Activated B cell treated with CpG ODN at 0.5 μM for 24 hours (primary cell): ENCODE measurements around the gene RALGAPA2. TPM values are rescaled to one million over a fixed set of nuclear protein-coding genes. Genes with fewer than 3 reads are reported as not detected.

Source experiments
- ATAC-seq: fragments of 200-7000 bp; cut with Tn5 transposase; one replicate; pipeline ENCODE4 v1.10.0; 2021; ENCODE audit warnings: low read depth, mild to moderate bottlenecking, moderate library complexity
- CTCF ChIA-PET: fragments of 350-600 bp; sonication (Branson Sonifier 250); formaldehyde crosslinking; loops from one replicate; lab custom pipeline; 2021; ENCODE audit warnings: antibody characterized with exemption; lab: Charles Lee
- POLR2A ChIA-PET: fragments of 350-600 bp; sonication (Branson Sonifier 250); formaldehyde crosslinking; loops from one replicate; lab custom pipeline; 2021; ENCODE audit warnings: antibody characterized with exemption; lab: Charles Lee
- DNase-seq: peaks from one replicate; pipeline ENCODE4 v3.0.0; 2022
- H3K27ac Mint-ChIP-seq: one replicate; pipeline ENCODE4 v1.8.0; 2020; ENCODE audit warnings: mixed read lengths
- H3K27me3 Mint-ChIP-seq: one replicate; pipeline ENCODE4 v1.8.0; 2021; ENCODE audit warnings: mixed read lengths
- H3K36me3 Mint-ChIP-seq: one replicate; pipeline ENCODE4 v1.8.0; 2021; ENCODE audit warnings: low read depth, mixed read lengths
- H3K4me1 Mint-ChIP-seq: one replicate; pipeline ENCODE4 v1.8.0; 2021; ENCODE audit warnings: mixed read lengths
- H3K4me3 Mint-ChIP-seq: one replicate; pipeline ENCODE4 v1.8.0; 2020; ENCODE audit warnings: mild to moderate bottlenecking, mixed read lengths
- H3K9me3 Mint-ChIP-seq: one replicate; pipeline ENCODE4 v1.8.0; 2020; ENCODE audit warnings: mixed read lengths
- intact Hi-C: fragments of 100-400 bp; cut with micrococcal nuclease; formaldehyde crosslinking; loops from one replicate; pipeline ENCODE4 v1.15.1; 2024
- total RNA-seq: library from RNA; stranded (reverse); gene quantifications from 2 replicates; pipeline ENCODE4 v1.2.3, GENCODE V29; 2022
- TF ChIP-seq, protein P1 (sequence below): fragments of 200-600 bp; IDR thresholded peaks from one replicate; pipeline ENCODE4 v1.8.0; 2022; ENCODE audit warnings: antibody characterized with exemption, mild to moderate bottlenecking

RALGAPA2 gene
- total RNA-seq, 1 donor from 2014 or later = 19.2 TPM

DNA sequence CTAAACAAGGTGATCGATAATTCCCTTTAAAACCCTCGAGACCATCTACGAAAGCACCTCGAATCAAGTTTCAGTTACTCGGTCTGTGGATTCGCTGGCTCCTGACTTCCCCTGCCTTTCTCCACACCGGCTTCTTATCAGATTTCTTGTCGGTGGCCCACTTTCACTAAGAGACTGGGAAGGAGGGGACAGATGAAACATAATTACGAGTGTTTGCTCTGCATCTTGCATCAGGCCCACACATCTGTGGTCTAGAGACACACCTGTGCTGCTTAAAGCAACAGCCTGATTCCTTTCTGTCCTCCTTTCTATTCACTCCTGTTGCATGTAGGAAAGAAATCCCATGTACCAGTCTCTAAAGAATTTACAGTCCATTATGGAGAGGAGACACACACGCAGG is 306.8 kb downstream of the RALGAPA2 start:
- H3K9me3 Mint-ChIP-seq = no peaks in the 10 kb centered on the region
- H3K27me3 Mint-ChIP-seq = no peaks in the 10 kb centered on the region
- no peaks in the 10 kb centered on the region for H3K4me1 Mint-ChIP-seq
- intact Hi-C loops = no loop called here
- H3K4me3 Mint-ChIP-seq = no peak overlapping the region
- ATAC-seq (no peak), DNase-seq (no peak)
- H3K36me3 Mint-ChIP-seq = peaks cover 14% of the 10 kb centered on the region
- ChIA-PET CTCF (no interaction called here), POLR2A (no interaction called here)
- no peak overlapping the region for H3K27ac Mint-ChIP-seq
- TF ChIP-seq, protein P1, sequence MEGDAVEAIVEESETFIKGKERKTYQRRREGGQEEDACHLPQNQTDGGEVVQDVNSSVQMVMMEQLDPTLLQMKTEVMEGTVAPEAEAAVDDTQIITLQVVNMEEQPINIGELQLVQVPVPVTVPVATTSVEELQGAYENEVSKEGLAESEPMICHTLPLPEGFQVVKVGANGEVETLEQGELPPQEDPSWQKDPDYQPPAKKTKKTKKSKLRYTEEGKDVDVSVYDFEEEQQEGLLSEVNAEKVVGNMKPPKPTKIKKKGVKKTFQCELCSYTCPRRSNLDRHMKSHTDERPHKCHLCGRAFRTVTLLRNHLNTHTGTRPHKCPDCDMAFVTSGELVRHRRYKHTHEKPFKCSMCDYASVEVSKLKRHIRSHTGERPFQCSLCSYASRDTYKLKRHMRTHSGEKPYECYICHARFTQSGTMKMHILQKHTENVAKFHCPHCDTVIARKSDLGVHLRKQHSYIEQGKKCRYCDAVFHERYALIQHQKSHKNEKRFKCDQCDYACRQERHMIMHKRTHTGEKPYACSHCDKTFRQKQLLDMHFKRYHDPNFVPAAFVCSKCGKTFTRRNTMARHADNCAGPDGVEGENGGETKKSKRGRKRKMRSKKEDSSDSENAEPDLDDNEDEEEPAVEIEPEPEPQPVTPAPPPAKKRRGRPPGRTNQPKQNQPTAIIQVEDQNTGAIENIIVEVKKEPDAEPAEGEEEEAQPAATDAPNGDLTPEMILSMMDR = no peak

DNA sequence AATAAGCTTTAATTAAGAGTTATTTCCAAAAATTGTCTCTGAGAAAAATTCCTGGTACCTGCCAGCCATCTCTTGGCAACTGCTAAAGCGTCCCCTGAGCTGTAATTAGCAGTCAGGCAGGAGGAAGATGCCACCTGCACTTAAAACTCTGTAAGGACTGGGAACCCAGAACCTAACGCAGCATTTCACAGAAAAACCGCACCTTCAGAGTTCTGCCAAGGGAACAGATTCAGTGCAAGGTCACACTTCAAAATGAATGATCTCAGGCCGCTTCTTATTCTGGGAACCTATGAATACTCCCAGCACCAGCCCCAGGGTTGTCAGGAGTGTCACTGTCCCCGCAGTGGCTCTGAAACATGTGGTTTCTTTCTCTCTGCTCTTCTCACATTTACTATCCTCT is 307.8 kb downstream of the RALGAPA2 start:
- Mint-ChIP-seq H3K27ac (no peak overlapping the region), H3K4me3 (no peak overlapping the region), H3K36me3 (peaks cover 9% of the 10 kb centered on the region), H3K9me3 (no peaks in the 10 kb centered on the region), H3K27me3 (no peaks in the 10 kb centered on the region), H3K4me1 (no peaks in the 10 kb centered on the region)
- ChIA-PET CTCF (no interaction called here), POLR2A (no interaction called here)
- no peak for ATAC-seq
- TF ChIP-seq, protein P1 = no peak
- intact Hi-C loops = no loop called here
- no peak for DNase-seq

DNA sequence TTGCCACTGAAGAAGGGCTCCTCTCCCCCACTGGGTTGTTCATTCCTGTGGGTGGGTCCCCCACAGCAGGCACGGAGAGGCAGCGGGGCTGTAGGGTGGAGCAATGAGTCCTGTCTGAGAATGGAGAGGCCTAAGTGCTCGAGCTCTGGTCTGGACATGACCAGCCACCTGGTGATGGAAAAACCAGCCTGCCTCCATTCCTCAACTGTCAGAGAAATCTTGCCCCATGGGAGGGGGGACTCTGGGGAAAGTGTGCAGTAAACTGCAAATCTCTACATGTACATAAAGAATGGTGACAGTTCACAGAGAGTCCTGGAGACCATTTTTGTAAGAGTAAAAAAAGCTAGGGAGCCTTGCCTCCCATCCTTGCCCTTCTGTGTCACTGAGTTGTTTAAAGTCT is 310.5 kb downstream of the RALGAPA2 start:
- no peak overlapping the region for H3K27ac Mint-ChIP-seq
- no peaks in the 10 kb centered on the region for H3K4me1 Mint-ChIP-seq
- peaks cover 12% of the 10 kb centered on the region for H3K36me3 Mint-ChIP-seq
- ChIA-PET CTCF (no interaction called here), POLR2A (interaction anchor here (0.6 kb wide), 1 partner anchor 71 kb away, joined by 3 read pairs; no protein-coding TSS in a partner anchor)
- no peaks in the 10 kb centered on the region for H3K9me3 Mint-ChIP-seq
- DNase-seq (no peak), ATAC-seq (no peak)
- H3K27me3 Mint-ChIP-seq = no peaks in the 10 kb centered on the region
- no peak overlapping the region for H3K4me3 Mint-ChIP-seq
- intact Hi-C loops = no loop called here
- TF ChIP-seq, protein P1 = no peak

DNA sequence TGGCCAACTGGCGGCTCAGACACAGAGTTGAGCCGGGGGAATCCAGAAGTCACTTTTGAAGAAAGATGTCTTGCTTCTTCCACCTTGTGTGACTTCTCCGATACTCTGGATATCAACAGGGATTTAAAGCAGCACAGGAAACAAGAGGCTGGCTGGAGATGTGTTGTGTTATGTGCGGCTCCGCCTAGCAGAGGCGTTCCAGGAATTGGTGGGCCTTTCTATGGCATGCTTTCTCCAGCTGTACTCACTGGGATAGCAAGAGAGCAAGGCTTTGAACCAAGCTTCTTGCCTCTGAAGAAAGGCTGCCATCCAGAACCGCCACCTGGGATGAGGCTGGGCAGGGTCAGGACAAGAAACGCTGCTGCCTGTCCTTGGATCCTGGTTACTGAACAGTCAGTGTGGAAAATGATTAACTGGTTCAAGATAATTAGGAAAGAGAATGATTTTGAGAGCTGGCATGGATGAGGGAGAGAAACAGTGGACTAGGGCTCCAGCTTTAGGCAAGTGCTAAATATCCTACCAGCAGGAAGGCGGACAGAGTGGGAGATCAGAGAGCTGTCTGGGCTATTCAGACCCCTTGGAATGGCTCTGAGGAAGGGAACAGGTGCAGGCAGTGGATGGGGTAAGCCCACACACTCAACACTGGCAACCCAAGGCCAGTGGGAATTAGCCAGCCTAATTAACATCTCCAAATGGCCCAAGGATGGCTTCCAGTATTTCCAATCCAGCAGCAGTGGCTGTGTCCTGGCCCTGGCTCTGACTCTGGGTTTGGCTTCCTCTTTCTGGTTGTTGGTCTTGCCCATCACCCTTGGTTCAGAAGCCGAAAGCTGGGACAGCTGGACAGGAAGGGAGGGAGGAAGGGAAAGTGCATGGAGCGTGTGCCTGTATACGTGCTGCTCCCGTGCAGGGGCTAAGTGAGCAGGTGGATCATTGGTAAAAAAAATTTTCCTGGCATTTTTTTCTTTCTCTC is 312.6 kb downstream of the RALGAPA2 start:
- H3K9me3 Mint-ChIP-seq = no peaks in the 10 kb centered on the region
- no peaks in the 10 kb centered on the region for H3K4me1 Mint-ChIP-seq
- intact Hi-C loops = no loop called here
- H3K27me3 Mint-ChIP-seq = no peaks in the 10 kb centered on the region
- ATAC-seq (no peak), DNase-seq (no peak)
- no peak overlapping the region for H3K4me3 Mint-ChIP-seq
- POLR2A ChIA-PET = no interaction called here
- peaks cover 19% of the 10 kb centered on the region for H3K36me3 Mint-ChIP-seq
- TF ChIP-seq, protein P1 = no peak
- no peak overlapping the region for H3K27ac Mint-ChIP-seq
- CTCF ChIA-PET = no interaction called here

DNA sequence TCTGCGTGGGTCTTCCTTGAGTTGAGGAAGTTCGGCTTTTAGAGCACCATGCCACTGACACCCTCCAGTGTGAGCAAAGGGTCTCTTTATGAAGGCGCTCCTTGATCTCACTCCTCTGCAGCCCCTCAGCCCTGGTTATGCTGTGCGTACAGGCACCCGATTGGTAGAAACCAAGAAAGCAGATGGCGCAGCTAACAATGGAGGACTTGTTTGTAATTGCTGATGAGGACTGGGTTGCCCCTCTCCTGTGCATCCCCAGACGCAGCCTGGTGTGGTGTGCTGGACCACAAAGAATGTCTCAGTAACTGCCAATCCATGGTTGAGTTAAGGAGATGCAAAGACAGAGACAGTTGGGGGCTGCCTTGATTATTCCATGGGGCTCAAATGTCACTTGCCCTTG is 314.3 kb downstream of the RALGAPA2 start:
- Mint-ChIP-seq H3K36me3 (peaks cover 22% of the 10 kb centered on the region), H3K27ac (no peak overlapping the region)

More for the DNA sequence above, 314.3 kb downstream of the RALGAPA2 start:
- POLR2A ChIA-PET = no interaction called here
- Mint-ChIP-seq H3K27me3 (no peaks in the 10 kb centered on the region), H3K4me3 (no peak overlapping the region), H3K9me3 (no peaks in the 10 kb centered on the region), H3K4me1 (no peaks in the 10 kb centered on the region)
- DNase-seq (no peak), ATAC-seq (no peak)
- CTCF ChIA-PET = no interaction called here
- intact Hi-C loops = no loop called here
- TF ChIP-seq, protein P1 = no peak
